Measurements from ENCODE around the gene PBX3.
"Not testable (repeated sequence)": the region's sequence is repeated elsewhere in the genome, so short reads cannot be mapped to it uniquely, and the experiment has no call there.

Gene PBX3

DNA sequence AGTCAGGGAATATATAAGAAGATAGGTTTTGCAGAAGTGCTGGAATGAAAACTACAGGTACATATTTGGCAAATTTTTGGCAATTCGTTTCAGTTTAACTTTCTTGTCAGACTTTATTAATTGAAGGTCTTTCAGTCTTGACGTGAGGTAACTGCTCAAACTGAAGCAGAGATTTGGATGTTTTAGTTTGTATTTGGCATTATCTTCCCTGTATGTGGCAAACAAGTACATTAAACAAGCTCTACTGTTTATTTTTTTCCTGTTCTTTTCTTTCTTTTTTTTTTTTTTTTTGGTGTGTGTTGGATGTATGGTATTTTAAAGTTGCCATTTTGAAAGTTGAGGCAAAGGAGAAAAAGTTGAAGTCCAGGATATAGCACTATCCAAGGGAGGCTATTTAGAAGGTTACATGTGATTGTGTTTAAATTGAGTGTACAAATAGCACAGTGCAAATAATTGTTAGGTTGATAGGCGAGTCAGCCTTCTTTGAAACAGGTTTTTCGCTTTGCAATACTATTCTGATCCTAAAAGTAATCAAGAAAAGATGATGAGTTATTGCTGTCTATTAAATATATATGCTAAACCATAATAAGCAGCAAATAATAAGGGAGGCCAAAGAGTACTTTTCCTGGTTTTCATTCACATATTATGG, 2.2 kb downstream of the PBX3 start:
- DNase-seq (ENCODE audit: low read depth): no peak

DNA sequence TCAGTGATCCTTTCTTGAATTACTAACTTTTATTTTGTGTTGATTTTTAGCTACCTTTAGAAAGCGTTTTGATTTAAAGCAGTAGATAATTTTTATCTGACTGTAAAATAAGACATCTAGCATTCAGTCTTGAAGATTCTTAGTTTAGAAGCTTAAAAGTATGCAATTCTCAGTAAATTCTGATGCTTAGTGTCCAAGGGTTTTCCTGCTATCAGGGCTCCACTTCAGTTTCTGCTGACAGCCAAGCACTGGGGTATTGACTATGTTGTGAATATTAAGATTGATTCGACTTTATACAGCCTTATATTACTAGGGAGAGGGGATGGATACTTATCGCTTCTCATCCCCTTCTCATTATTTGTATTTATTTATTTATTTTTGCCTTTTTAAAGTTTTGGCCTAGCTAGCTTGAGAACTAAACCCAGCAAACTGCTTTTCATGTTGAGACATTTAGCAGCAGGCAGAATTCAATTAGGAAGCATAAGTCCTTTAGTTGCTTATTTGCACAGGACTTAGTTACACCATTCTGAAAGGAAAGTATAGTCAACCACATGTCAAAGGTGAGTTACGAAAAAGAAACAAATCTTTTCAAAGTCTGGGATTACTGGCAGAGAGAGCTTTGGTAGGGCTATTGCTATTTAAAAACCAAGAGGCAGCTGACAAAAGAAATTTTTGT, 2.9 kb downstream of the PBX3 start:
- DNase-seq (ENCODE audit: low read depth): no peak

DNA sequence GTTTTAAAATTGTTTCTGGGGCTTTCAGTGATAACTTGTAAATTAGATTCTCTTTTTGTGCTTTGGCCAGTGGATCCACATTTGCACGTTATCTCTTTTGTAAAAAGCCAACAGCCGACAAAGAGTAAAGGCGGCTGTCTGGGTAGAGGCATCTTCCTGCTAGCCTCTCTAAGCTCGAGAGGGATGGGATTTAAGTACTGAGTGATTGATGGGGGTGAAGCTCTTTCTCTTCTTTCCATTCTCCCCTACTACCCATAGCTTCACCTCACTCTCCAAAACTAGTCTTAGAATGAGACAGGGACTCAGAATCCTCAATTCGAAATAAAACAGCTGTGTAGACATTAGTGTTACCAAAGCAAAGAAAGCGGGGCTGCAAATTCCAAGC, 3.4 kb downstream of the PBX3 start:
- no peak for DNase-seq (ENCODE audit: low read depth)

DNA sequence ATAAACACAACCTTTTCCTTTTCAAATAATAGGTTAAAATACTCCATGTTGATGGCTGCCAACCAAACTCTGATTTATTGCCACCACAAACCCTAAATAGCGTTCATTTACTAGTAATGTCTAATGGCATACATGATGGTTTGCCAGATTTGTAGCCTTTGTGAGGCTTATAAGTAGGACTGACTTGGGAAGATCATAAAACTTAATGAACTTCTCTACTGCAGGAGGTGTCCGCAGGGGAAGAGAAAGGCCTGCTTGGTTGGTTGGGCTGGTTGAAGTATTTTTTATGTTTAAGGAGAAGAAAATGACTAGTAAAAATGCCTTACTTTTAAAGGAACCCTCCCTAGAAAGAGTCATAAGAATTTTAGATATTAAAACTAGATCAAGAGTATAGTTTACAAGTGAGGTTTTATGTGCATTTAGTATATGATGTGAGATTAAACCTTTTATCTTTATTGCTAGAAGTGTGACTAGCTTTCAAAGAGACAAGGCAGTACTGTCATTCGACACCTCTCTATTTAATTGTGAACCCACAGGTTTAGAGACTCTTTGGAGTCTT, 5.0 kb downstream of the PBX3 start:
- no peak for DNase-seq (ENCODE audit: low read depth)

DNA sequence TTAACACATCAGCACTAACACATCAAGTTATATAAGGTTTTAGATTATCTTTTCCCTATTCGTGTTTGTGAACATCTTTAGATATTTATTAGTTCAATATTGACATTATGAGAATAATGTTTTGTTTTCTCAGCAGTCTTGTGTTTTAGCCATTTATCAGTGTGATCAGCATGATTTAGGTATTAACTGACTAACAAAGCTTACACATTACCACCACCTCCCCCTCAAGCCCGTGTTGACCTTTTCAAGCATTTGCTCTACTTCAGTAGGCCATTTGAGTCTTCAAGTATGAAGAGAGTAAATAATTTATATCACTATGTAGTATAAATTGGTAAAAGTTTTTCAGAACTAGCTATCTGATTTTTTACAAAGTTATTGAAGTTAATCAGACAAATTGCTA, 6.9 kb downstream of the PBX3 start:
- no peak for DNase-seq (ENCODE audit: low read depth)

DNA sequence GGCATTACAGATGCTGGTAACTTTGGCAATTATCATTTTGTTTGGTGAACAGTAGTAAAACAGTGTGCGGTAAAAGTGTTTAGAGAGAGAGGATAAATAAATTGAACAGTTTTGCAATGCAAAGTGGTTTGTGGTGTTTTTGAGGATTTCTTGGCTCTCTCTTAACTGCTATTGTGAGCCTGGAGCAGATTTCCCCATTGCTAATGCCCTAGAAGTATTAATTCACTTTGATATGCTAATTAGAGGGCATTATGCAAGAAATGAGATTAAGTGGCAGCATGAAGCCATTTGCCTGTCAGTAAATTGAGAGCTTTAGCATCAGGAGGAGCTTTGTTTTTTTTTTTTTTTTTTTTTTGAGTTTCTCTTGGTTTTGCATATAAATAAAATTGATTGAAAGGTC, 8.2 kb downstream of the PBX3 start:
- no peak for DNase-seq (ENCODE audit: low read depth)

DNA sequence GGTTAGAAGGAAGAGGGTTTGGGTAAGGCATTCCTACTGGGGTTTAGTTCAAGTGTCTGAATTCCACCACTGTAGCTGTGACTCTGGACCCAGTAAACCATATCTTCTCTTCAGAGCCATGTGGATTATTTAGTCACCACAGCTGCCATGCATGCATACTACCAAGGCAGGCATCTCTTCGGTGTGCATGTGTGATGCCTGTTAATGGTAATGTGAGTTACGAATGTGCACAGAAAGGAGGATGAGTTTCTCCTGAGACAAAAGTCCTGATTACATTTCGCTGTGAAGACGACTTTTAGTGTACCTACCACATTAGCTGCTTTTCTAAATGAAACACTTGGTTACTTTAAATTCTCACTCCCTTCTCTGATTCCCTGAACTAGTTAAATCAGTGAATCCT, 9.3 kb downstream of the PBX3 start:
- DNase-seq (ENCODE audit: low read depth): no peak

DNA sequence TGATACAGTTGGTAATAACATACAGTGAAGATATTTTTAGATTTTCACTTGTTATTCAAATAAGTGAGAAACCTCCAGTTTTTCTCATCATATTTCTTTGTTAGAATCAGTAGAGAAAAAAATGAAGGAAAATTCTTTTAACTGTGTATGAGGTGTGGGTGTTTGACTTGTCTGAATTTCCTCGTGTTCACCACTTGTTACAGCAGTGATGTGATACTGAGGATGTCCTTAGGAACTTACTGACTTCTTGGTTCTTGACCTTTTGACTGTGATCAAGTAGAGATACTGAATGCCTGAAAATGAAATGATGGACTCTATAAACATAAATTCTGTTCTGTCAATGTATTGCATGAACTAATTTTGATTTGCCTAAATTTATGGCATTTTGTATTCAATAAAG, 10.7 kb downstream of the PBX3 start:
- no peak for DNase-seq (ENCODE audit: low read depth)

DNA sequence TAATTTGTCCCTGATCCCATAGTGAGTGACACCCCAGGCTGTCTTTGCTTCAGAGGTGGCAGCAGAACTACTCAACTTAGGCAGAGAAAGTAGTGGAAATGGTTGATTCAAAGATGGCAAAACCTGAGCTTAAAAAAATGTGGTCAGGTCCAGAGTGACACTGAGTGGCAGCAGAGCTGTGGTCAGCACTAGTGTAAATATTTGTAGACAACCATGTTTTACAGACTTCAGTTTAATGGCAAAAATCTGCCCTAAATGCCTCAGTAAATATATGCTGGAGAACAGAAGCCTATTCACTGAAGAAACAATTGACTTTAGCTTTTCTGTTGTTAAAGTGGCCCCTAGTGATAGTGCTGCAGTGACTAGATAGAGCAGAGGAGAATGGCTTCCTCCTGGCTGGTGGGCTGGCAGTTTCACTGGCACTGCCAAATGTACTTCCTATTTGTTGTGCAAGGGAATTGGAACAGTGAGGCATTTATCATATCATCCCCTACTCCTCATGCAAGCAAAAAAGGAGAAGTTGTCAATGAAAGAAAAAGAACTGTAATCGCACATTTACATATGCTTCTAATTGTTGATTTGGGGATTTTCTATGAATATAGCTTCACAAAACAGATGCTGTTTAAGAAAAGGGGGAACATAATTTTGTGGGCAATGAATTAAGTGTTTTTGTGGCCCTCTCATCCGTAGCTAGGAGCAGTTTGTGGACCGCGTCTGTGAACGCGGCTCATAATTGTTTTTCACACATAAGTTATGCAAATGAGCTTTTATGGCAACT, 12.0 kb downstream of the PBX3 start:
- no peak for DNase-seq (ENCODE audit: low read depth)

DNA sequence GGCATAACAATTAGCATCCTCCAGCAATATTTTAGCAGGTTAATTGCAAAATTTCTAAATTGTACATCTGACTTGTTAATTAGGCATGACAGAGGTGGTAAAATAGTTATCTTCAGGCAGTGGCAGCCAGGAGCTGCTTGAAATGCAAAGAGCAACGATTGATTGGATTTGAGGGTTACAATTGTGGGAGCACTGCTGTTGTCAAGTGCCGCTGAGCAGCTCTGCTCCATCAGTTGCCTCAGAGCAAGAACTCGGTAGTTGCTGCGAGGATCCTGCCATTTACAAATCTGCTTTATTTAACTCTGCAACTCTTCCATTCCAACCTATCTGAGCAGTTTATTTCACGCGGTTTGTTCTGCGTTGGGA, 12.6 kb downstream of the PBX3 start:
- DNase-seq (ENCODE audit: low read depth): no peak

DNA sequence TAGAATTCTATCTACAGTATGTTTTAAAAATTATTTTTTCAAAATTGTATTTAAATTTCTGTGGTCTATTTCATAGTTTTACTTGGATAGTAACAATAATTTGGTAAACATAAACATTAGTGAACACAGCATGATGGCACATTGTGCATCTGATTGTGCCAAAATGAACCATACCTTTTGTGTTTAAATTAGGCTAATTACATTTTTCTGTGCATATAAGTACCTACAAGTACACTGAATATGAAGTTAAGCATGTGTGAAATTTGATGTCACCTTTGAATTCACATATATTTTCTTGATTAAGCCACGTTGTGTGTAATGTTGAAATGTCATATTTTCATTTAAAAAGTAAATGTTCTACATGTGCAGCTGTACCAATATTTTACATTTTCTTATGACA, 13.4 kb downstream of the PBX3 start:
- no peak for DNase-seq (ENCODE audit: low read depth)

DNA sequence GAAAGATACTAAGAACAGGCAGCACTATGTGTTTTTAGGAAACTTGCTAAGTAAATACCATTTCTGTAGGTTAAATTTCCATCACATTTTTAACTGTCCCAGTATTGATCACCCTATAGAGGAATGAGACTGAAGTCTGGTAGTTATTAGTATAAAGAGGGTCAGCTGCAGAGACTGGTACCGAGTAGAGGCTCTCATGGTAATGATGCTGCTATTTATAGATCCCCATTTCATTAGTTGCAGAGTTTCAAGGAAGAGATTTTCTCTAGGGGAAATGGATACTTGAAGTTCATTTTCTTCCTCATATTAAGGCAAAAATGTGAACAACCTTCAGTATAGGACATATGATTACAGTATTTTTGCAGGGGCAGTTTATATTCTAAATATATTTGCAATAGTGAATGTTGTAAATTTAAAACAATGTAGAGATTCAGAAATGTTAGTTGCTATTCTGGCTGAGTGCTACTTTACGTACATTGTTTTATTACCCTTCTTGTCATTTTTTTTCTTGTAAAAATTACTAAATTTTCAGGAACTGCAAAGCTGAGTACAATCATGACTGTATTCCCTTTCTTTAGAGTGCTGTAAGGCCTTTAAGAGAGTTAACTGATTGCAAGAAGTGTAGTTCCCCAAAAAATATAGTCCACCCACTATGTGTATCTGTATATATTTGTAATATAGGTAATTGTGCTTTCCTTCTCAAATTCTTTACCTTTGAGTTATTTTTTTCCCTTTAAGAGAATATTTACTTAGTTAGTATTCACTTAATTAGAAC, 14.7 kb downstream of the PBX3 start:
- no peak for DNase-seq (ENCODE audit: low read depth)

DNA sequence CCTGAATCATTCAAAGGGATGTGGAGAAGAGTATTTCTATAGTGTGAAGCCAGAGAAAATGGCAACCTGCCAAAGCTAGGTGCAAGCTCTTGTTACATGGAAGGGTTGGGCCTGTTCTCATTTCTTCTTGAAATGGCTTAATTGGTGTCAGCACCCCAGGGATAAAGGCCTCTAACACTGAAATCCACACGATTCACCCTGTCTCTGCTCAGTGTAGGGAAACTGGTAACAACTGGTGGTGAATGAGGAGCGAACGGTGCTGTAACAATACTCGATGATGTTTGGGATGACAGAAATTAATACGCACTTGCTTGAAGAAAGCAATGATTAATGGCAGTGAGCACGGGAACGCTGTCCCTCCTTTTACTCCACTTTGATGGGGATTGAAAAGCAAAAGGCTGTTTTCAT, 16.2 kb downstream of the PBX3 start:
- no peak for DNase-seq (ENCODE audit: low read depth)

DNA sequence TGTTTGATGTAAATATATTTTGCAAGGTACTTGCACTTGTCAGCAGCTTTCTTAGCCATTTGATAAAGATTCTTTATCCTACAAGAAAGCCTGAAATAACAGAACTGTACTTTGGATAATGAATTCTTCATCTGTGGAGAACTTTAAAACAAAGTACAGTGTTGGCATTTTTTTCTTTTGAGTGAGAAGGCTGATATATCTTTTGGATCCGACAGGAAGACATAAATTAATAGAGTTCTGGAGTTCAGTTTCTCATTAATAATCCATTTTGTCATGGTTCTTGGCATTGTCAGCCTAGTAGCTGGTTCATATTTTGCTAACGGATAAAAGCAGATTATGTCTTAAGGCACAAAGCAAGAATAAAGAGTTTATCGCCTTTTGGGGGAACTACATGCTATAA, 17.0 kb downstream of the PBX3 start:
- DNase-seq (ENCODE audit: low read depth): no peak

DNA sequence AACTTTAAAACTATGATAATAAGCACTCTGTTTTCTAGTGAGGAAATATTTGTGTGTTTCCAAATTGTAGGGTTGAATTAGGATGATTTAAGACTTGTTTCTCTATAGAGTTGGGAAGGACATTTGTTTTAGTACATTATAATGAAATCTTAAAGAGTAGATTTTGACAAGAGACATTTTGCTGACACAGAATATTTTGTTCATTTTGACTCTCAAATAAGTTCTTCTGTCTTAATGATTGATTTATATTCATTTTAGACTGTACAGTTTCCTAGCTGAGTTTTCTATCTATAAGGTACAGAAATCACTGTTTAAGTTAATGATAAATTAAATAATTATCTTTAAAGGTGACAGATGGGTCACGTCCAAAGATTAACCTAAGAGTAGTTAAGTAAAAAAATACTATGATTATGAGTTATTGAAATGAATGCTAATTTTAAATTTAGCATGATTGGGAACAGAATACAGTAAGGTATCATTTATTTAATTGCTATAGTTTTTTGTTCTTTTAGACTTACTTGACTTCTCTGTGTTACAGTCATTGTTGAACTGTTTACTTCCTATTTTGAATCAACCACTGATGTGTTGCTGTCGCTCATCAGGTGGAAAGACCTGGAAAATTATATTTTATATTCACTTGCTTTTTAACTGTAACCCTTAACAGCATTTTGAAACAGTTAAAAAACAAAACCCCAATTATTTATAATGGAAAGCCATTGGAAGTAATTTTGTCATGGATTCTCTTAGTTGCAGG, 19.5 kb downstream of the PBX3 start:
- no peak for DNase-seq (ENCODE audit: low read depth)

DNA sequence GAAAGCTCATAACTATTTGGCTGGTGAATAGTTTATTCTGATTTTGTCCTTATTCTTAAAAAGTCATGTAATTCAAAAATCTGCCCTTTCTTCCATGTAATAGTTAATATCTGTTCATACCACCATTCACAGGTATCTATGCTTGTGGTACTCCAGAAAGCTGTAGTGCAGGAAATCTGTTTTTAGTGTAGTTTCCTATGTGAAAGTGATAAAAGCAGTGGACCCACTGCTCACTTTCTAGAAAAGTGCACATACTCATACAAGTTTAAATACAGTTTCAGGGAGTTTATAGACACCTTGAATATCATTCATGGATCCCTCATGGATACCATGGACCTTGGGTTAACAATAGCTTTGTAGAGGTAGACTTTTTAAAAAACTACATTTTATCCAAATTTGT, 20.2 kb downstream of the PBX3 start:
- no peak for DNase-seq (ENCODE audit: low read depth)

DNA sequence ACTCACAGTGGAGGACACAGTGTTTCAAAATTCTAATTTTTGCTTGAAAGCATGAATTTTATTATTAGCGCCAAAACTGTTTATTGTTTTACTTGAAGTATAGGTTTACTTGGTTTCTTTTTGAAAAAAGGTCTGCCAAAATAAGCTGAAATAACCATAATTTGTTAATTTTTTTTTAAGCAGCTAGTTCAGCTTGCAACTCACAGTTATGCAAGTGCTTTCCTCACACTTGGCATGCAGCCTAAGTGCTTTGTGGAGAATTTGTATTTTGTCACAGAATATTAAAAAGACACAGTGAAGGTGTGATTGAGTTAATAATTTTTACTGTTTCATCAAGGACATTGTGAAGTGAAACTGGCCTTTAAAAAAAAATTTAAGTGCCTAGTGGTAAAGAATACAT, 21.6 kb downstream of the PBX3 start:
- DNase-seq (ENCODE audit: low read depth): no peak

DNA sequence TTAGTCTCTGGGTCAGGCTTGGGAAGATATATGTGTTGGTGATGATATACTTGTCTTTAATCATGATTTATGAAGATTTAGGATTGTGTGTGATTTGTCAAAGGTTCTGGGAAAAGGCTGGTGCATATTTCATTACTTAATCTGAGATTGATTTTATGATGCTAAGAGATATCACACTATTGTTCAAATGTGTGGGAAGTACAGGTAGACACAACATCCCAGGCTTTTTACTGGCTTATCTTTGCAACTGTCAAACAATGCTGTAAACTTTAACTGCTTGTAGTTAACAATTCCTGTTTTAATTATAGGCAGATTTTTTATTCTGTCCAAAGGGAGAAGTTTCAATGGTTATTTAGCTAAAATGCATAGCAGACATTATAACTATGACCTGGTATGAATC, 23.9 kb downstream of the PBX3 start:
- no peak for DNase-seq (ENCODE audit: low read depth)

DNA sequence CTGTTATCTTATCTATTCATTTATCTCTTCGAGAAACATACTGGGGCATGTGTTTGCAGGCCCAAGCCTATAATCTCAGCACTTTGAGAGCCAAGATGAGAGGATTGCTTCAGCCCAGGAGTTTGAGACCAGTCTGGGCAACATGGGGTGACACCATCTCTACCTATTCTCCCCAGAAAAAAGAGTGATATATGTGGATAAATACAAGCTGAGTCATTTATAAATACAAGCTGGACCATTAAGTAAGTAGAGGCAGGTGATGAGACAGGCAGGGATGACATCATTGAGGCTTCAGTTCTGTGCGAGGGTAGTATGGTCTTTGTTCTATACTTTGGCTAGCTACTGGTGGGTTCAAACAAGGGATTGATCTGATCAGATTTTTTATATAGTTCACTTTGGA, 25.6 kb downstream of the PBX3 start:
- no peak for DNase-seq (ENCODE audit: low read depth)

DNA sequence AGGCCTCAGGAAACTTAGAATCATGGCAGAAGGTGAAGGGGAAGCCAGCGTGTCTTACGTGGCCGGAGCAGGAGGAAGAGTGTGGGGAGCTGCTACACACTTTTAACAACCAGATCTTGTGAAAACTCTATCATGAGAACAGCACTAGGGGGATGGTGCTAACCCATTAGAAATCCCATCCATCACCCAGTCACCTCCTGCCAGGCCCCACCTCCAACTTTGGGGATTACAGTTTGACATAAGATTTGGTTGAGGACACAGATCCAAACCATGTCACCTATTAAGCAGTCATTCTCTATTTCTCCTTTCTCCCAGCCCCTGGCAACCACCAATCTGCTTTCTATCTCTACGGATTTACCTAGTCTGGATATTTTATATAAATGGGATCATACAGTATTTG, 26.9 kb downstream of the PBX3 start:
- DNase-seq (ENCODE audit: low read depth): no peak

DNA sequence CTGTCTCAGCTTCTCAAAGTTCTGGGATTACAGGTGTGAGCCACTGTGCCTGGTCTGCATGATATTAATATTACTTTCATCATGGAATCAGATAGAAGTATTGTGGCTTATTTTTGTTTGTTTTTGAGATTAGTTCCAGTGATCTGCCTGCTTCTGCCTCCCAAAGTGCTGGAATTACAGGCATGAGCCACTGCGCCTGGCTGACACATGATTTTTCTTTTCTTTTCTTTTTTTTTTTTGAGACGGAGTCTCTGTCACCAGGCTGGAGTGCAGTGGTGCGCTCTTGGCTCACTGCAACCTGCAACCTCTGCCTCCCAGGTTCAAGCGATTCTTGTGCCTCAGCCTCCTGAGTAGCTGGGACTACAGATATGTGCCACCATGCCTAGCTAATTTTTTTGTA, 29.6 kb downstream of the PBX3 start:
- DNase-seq (ENCODE audit: low read depth): not testable (repeated sequence)

Measured in stimulated activated CD8-positive, alpha-beta memory T cell treated with anti-CD3 and anti-CD28 coated beads, Interleukin-4, amount 100 ng/mL, for 24 hours (primary cell).